Measurements from ENCODE around the gene SPACA4. TPM values are rescaled to one million over a fixed set of nuclear protein-coding genes. Genes with fewer than 3 reads are reported as not detected.

Gene SPACA4
- total RNA-seq, 1 experiment from 2014 or later = not detected

GRCh38 chr19:48639483-48640375 lies 33.2 kb downstream of the SPACA4 start:
- peaks cover 10% of the 10 kb centered on the region for H3K4me1 ChIP-seq (ENCODE audit: control insufficient read depth, insufficient read depth, low read length)
- no peaks in the 10 kb centered on the region for H3K9me3 ChIP-seq (ENCODE audit: control insufficient read depth, insufficient read depth, low read depth, low read length)
- no peaks in the 10 kb centered on the region for H3K27me3 ChIP-seq (ENCODE audit: control insufficient read depth, insufficient read depth, low read length)
- CTCF ChIA-PET = no interaction called here
- peak overlapping the region; percentile 16 to 28; a peak in 3 of 4 replicates for H3K4me3 ChIP-seq (ENCODE audit: low read depth in 2 of 2, low read length in 2 of 2)
- ATAC-seq (no peak), DNase-seq (ENCODE audit: low read depth, low spot score) (no peak)
- intact Hi-C loops (cut with micrococcal nuclease; ENCODE audit: unreplicated experiment) (no loop called here), in situ Hi-C loops (cut with HindIII; ENCODE audit: low pct_unique_long_range_greater_than_20kb, low sequenced_read_pairs) (no loop called here)
- no peaks in the 10 kb centered on the region; the same call in 1 of the 2 replicates for H3K36me3 ChIP-seq (ENCODE audit: control insufficient read depth, insufficient read depth, low read length)
- H3K27ac ChIP-seq (ENCODE audit: low read length) = no peak overlapping the region
- TF ChIP-seq POLR2AphosphoS5 (IDR thresholded peaks at IDR 0.05; ENCODE audit: low read depth, low read length) (no peak), TCF7L2 (IDR thresholded peaks at IDR 0.05; ENCODE audit: low read depth, low read length) (no peak), REST (IDR thresholded peaks at IDR 0.05; ENCODE audit: insufficient read depth in 1 of 2, low read depth in 2 of 2, low read length in 1 of 2) (no peak)
- BruUV-seq (replicated peaks) = no TSS peak
- POLR2A ChIA-PET = interaction anchor here (0.6 to 1.1 kb wide), 4 partner anchors 10 to 354 kb away, joined by 3 to 9 read pairs (median 5); partner anchors contain the start of gene RUVBL2

DNA sequence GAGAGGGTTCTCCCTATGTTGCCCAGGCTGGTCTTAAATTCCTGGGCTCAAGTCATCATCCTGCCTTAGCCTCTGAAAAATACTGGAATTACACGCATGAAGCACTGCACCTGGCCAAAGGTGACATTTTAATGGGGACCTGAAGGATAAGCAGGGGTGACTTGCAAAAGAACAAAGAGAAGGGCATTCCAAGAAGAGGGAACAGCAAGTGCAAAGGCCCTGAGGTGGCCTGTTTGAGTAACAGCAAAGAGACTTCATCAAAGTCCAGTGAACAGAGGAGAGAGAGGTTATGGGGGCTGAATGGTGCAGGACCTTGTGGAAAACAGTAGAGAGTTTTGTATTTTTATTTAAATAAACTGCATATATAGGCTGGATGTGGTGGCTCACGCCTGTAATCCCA lies 35.3 kb downstream of the SPACA4 start:
- CTCF ChIA-PET = interaction anchor here (0.6 kb wide), 1 partner anchor 42 kb away, joined by 6 read pairs; no protein-coding TSS in a partner anchor
- intact Hi-C loops (cut with micrococcal nuclease; ENCODE audit: unreplicated experiment) = no loop called here
- no peak for TF ChIP-seq REST (IDR thresholded peaks at IDR 0.05; ENCODE audit: insufficient read depth in 1 of 2, low read depth in 2 of 2, low read length in 1 of 2)
- no peak for TF ChIP-seq TCF7L2 (IDR thresholded peaks at IDR 0.05; ENCODE audit: low read depth, low read length)
- no peak for TF ChIP-seq POLR2AphosphoS5 (IDR thresholded peaks at IDR 0.05; ENCODE audit: low read depth, low read length)
- TF ChIP-seq, protein P1, sequence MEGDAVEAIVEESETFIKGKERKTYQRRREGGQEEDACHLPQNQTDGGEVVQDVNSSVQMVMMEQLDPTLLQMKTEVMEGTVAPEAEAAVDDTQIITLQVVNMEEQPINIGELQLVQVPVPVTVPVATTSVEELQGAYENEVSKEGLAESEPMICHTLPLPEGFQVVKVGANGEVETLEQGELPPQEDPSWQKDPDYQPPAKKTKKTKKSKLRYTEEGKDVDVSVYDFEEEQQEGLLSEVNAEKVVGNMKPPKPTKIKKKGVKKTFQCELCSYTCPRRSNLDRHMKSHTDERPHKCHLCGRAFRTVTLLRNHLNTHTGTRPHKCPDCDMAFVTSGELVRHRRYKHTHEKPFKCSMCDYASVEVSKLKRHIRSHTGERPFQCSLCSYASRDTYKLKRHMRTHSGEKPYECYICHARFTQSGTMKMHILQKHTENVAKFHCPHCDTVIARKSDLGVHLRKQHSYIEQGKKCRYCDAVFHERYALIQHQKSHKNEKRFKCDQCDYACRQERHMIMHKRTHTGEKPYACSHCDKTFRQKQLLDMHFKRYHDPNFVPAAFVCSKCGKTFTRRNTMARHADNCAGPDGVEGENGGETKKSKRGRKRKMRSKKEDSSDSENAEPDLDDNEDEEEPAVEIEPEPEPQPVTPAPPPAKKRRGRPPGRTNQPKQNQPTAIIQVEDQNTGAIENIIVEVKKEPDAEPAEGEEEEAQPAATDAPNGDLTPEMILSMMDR (IDR thresholded peaks at IDR 0.05) = no peak
- no peak for TF ChIP-seq SIN3A (IDR thresholded peaks at IDR 0.05; ENCODE audit: borderline replicate concordance, insufficient read depth, low read depth, low read length)

More for the DNA sequence above, 35.3 kb downstream of the SPACA4 start:
- H3K4me1 ChIP-seq (ENCODE audit: control insufficient read depth, insufficient read depth, low read length) = peaks cover 6% of the 10 kb centered on the region
- BruUV-seq (replicated peaks) = no TSS peak
- ATAC-seq (no peak), DNase-seq (ENCODE audit: low read depth, low spot score) (no peak)
- no peaks in the 10 kb centered on the region for H3K27me3 ChIP-seq (ENCODE audit: control insufficient read depth, insufficient read depth, low read length)
- no peak overlapping the region for H3K4me3 ChIP-seq (ENCODE audit: low read depth in 2 of 2, low read length in 2 of 2)
- POLR2A ChIA-PET = no interaction called here
- no peaks in the 10 kb centered on the region; the same call in 1 of the 2 replicates for H3K36me3 ChIP-seq (ENCODE audit: control insufficient read depth, insufficient read depth, low read length)
- no peaks in the 10 kb centered on the region for H3K9me3 ChIP-seq (ENCODE audit: control insufficient read depth, insufficient read depth, low read depth, low read length)
- no peak overlapping the region for H3K27ac ChIP-seq (ENCODE audit: low read length)
- in situ Hi-C loops (cut with HindIII; ENCODE audit: low pct_unique_long_range_greater_than_20kb, low sequenced_read_pairs) = no loop called here
